EL (cell line): ENCODE results near the gene AHRR.

Experiments
- DNase-seq: peaks from one replicate; pipeline ENCODE4 v3.0.0-alpha.2; 2016

AHRR gene

GRCh38 chr5:446066-446882 lies 124.8 kb downstream of the AHRR start:
- peak; percentile 30 for DNase-seq

- DNase-seq, result peak; percentile 41
Measured at GRCh38 chr5:446883-447263, 125.4 kb downstream of the AHRR start.

DNA sequence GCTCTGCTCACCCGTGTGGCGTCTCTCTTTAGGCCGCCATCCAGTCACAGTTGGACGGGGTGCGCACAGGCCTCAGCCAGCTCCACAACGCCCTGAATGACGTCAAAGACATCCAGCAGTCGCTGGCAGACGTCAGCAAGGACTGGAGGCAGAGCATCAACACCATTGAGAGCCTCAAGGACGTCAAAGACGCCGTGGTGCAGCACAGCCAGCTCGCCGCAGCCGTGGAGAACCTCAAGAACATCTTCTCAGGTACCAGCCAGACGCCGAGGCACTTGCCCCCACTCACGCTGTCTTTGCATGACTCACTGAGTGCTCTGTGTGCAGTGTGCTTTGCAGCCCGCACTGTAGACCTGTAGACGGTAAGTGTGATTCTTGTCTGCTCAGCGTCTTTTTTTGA lies 126.0 kb downstream of the AHRR start:
- DNase-seq, result no peak

DNA sequence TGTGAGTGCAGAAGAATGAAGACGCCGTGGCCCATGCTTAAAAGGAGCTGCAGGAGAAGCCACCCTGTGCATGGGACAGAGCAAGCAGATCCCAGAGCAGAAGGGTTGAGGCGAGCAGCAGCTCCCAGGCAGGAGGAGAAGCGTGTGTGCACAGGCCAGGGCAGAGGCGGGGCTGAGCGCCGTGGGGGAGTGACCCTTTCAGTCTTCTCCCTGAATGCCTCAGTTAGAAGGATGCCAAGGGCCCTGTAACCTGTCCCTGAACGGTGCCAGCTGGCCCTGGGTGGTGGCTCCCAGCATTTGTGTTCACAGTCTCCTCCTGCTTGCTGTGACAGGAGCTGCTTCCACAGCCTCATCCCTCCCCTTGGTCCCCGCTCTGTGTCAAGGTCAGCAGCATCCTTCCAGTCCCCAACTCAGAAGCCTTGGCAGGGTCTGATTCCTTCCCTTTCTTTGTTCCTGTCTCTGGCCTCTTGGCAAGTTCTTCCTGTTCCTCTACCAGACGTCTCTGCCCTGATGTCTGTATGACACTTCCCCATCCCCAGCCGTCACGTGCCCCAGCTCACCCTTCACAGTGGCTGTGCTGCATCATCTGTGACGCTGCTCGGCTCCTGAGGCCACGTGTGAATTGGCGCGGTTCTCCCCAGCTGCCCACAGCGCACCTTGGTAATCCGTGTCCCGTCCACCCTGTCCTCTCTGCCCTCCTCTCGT lies 126.7 kb downstream of the AHRR start:
- DNase-seq, result no peak

GRCh38 chr5:448766-449090 lies 127.2 kb downstream of the AHRR start:
- no peak for DNase-seq

GRCh38 chr5:449151-449550 lies 127.6 kb downstream of the AHRR start:
- DNase-seq, result no peak

- DNase-seq, result no peak
Measured at GRCh38 chr5:451587-452458, 130.3 kb downstream of the AHRR start.

DNA sequence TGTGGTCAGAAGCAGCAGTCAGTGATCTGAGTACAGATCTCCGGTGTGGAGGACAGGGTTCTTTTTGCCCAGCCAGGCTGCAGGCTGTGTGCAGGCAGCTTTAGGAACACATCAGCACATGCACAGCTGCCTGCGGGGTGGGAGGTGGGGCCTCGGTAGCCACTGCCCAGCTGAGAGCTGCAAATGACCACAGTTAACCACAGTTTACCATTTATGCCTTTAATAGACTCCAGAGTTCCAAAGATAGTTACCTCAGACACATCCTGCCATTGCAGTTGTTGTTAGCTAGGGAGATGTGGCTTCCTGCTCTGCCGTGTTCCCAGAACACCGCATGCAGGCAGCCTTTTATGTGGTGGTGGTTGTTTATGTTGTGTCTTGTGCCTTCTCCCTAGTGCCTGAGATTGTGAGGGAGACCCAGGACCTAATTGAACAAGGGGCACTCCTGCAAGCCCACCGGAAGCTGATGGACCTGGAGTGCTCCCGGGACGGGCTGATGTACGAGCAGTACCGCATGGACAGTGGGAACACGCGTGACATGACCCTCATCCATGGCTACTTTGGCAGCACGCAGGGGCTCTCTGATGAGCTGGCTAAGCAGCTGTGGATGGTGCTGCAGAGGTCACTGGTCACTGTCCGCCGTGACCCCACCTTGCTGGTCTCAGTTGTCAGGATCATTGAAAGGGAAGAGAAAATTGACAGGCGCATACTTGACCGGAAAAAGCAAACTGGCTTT lies 131.6 kb downstream of the AHRR start:
- DNase-seq, result no peak

- no peak for DNase-seq
Measured at GRCh38 chr5:453725-454481, 132.4 kb downstream of the AHRR start.

GRCh38 chr5:454936-455335 lies 133.4 kb downstream of the AHRR start:
- no peak for DNase-seq

DNA sequence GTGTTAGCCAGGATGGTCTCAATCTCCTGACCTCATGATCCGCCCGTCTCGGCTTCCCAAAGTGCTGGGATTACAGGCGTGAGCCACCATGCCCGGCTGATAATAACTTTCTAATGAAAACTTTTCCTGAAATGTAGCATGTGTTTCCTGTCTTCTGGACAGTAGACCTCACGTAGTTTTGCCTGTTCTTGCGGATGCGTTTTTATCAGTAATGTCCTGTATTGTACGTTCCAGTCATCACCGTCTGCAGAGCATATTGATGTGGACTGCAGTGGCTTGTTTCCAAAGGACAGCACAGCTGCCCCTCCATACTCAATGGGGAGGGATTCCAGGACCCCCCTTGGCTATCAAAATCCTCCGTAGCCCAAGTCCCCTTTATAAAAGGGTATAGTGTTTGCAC lies 134.3 kb downstream of the AHRR start:
- no peak for DNase-seq

- DNase-seq, result no peak
Measured at GRCh38 chr5:456351-457194, 135.1 kb downstream of the AHRR start.

GRCh38 chr5:457195-457961 lies 135.9 kb downstream of the AHRR start:
- no peak for DNase-seq

GRCh38 chr5:458547-459353 lies 137.2 kb downstream of the AHRR start:
- DNase-seq, result peak; percentile 67

DNA sequence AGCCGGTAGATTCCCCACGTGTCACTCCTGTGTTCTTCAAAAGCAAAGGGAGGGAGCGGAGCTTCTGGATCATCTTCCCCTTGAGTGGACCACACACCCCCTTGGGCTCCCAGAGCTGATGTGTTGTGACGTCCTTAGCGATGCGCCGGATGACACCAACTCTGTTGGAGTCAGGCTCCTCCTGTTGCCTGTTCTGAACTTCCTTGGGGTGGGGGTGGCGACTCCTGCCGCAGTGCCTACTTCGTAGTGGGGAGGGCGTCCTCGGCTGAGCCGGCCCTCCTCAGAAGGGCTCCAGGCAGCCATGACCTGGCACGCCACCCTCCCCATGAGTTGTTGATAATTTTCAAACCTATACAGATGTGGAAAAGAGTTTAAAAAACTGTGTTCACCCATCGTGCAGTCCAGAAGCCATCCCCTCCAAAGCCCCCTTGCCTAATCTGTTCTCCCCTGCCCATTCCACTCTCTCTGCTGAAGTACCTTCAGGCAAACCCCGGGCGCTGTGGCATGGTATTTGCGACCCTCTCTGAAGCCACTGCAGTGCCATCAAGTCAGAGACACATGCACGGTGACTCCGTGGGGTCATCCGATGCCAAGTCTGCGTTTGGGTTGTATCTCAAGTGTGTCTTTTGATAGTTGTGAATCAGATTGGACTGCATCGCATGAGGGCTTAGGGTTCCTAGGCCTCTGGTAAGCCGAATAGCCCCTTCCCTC lies 138.2 kb downstream of the AHRR start:
- DNase-seq, result no peak

GRCh38 chr5:460273-460625 lies 138.7 kb downstream of the AHRR start:
- DNase-seq, result no peak

GRCh38 chr5:462051-462481 lies 140.6 kb downstream of the AHRR start:
- no peak for DNase-seq

DNA sequence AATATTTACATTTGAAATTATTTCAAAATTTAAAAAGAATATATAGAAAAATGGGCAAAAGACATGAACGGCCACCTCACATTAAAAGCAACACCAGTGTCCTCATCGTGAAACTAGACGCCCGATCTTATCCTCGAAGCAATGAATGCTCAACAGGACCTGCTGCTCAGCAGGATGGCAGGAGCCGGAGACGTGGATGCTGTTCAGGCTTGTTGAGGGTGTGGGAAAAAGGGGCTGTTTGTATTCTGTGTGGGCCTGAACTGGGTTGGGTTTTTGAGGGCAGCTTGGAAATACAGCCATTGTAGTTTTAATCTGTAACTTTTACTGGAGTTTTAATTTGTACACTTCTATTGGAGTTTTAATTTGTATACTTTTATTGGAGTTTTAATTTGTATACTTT lies 141.8 kb downstream of the AHRR start:
- no peak for DNase-seq

- no peak for DNase-seq
Measured at GRCh38 chr5:463952-464351, 142.4 kb downstream of the AHRR start.
